Measurements from ENCODE around the gene TOGARAM1.

Gene TOGARAM1

GRCh38 chr14:44979273-44979672 lies 17.3 kb downstream of the TOGARAM1 start:
- TF ChIP-seq CTCF (IDR thresholded peaks at IDR 0.05; ENCODE audit: extremely low read depth, missing control alignments), result no peak
- DNase-seq (ENCODE audit: low spot score), result no peak

- DNase-seq (ENCODE audit: low spot score), result no peak
- no peak for TF ChIP-seq CTCF (IDR thresholded peaks at IDR 0.05; ENCODE audit: extremely low read depth, missing control alignments)
Measured at GRCh38 chr14:44979740-44980356, 17.9 kb downstream of the TOGARAM1 start.

- no peak for TF ChIP-seq CTCF (IDR thresholded peaks at IDR 0.05; ENCODE audit: extremely low read depth, missing control alignments)
- DNase-seq (ENCODE audit: low spot score), result no peak
Measured at GRCh38 chr14:44981198-44981597, 19.2 kb downstream of the TOGARAM1 start.

GRCh38 chr14:44982594-44982993 lies 20.6 kb downstream of the TOGARAM1 start:
- DNase-seq (ENCODE audit: low spot score), result no peak
- TF ChIP-seq CTCF (IDR thresholded peaks at IDR 0.05; ENCODE audit: extremely low read depth, missing control alignments), result no peak

- no peak for TF ChIP-seq CTCF (IDR thresholded peaks at IDR 0.05; ENCODE audit: extremely low read depth, missing control alignments)
Measured at GRCh38 chr14:44988694-44989093, 26.7 kb downstream of the TOGARAM1 start.

GRCh38 chr14:44989497-44990440 lies 27.8 kb downstream of the TOGARAM1 start:
- no peak for TF ChIP-seq CTCF (IDR thresholded peaks at IDR 0.05; ENCODE audit: extremely low read depth, missing control alignments)
- no peak for DNase-seq (ENCODE audit: low spot score)

More at GRCh38 chr14:44988694-44989093, 26.7 kb downstream of the TOGARAM1 start:
- no peak for DNase-seq (ENCODE audit: low spot score)

- no peak for DNase-seq (ENCODE audit: low spot score)
- no peak for TF ChIP-seq CTCF (IDR thresholded peaks at IDR 0.05; ENCODE audit: extremely low read depth, missing control alignments)
Measured at GRCh38 chr14:44990533-44990932, 28.5 kb downstream of the TOGARAM1 start.
